ENCODE results near the gene NUSAP1. TPM values are rescaled to one million over a fixed set of nuclear protein-coding genes. Genes with fewer than 3 reads are reported as not detected.
A peak's percentile ranks its signal among the peaks of the same experiment; 100 is the strongest.
"Not testable (repeated sequence)": the region's sequence is repeated elsewhere in the genome, so short reads cannot be mapped to it uniquely, and the experiment has no call there.

NUSAP1 gene
- 15.9 and 27.6 TPM in 2 replicates for total RNA-seq
- polyA plus RNA-seq = 25.7 and 88.9 TPM in 2 replicates
- polyA plus RNA-seq (2012) = 17.7 and 60.0 TPM in 2 replicates
- 16.6 and 63.9 TPM in 2 replicates for polyA minus RNA-seq (ENCODE audit: low replicate concordance)

GRCh38 chr15:41332194-41333025, at the start of gene NUSAP1, which contains the start of gene OIP5:
Gene NUSAP1 (plus strand): TSS chr15:41332881. CDS start chr15:41332958, 77 bp downstream.
Gene OIP5 (minus strand): TSS chr15:41332591. CDS start chr15:41332561, 30 bp downstream.
- H3K9ac ChIP-seq (ENCODE audit: insufficient read depth, low read length) = peak within 1 kb of the TSS; percentile 65
- no peaks in the 10 kb centered on the region for H3K36me3 ChIP-seq (ENCODE audit: control insufficient read depth, insufficient read depth, low read length)
- H3K27me3 ChIP-seq (ENCODE audit: control insufficient read depth, insufficient read depth, low read length) = no peaks in the 10 kb centered on the region
- peak within 1 kb of the TSS; percentile 98 for H2AFZ ChIP-seq (ENCODE audit: low read length)
- H3K9me3 ChIP-seq (ENCODE audit: control insufficient read depth, insufficient read depth, low read depth, low read length) = no peaks in the 10 kb centered on the region
- TF ChIP-seq EZH2 (IDR thresholded peaks at IDR 0.05; ENCODE audit: low read length, missing control alignments) (no peak), CTCF (conservative IDR thresholded peaks at IDR 0.05 in 1 of 2, IDR thresholded peaks at IDR 0.05 in 1 of 2; ENCODE audit: low read depth in 1 of 2, low read length in 2 of 2) (peak in 1 of 2 donors; percentile 64)
- H3K27ac ChIP-seq (ENCODE audit: insufficient read depth, low read length) = peak within 1 kb of the TSS; percentile 71
- peak within 1 kb of the TSS; percentile 91 to 99 (median 98) for H3K4me3 ChIP-seq (replicated peaks in 1 of 4; ENCODE audit: control extremely low read depth in 1 of 4, insufficient read depth in 1 of 4, low read depth in 3 of 4, low read length in 4 of 4)
- peaks cover 35% of the 10 kb centered on the region for H3K79me2 ChIP-seq (ENCODE audit: control insufficient read depth, insufficient read depth, low read length)
- H4K20me1 ChIP-seq (ENCODE audit: control insufficient read depth, extremely low read depth, insufficient read depth, low read length) = no peaks in the 10 kb centered on the region
- no peaks in the 10 kb centered on the region for H3K4me1 ChIP-seq (ENCODE audit: control insufficient read depth, extremely low read depth, insufficient read depth, low read length)
- H3K4me2 ChIP-seq (ENCODE audit: extremely low read depth, insufficient read depth, low read length) = peak within 1 kb of the TSS; percentile 89
- peak; percentile 99 for DNase-seq (ENCODE audit: low read depth in 2 of 2)

GRCh38 chr15:41282980-41283652, 49.6 kb upstream of the NUSAP1 start:
- H3K36me3 ChIP-seq (ENCODE audit: control insufficient read depth, insufficient read depth, low read length) = peaks cover 12% of the 10 kb centered on the region
- not testable (repeated sequence) for H3K9ac ChIP-seq (ENCODE audit: insufficient read depth, low read length); H4K20me1 ChIP-seq (ENCODE audit: control insufficient read depth, extremely low read depth, insufficient read depth, low read length)

GRCh38 chr15:41283653-41284426, 48.8 kb upstream of the NUSAP1 start:
- H3K27ac ChIP-seq (ENCODE audit: insufficient read depth, low read length) = peak overlapping the region; percentile 75
- H3K27me3 ChIP-seq (ENCODE audit: control insufficient read depth, insufficient read depth, low read length) = no peaks in the 10 kb centered on the region
- peak overlapping the region; percentile 74 to 97 (median 88) for H3K4me3 ChIP-seq (replicated peaks in 1 of 4; ENCODE audit: control extremely low read depth in 1 of 4, insufficient read depth in 1 of 4, low read depth in 3 of 4, low read length in 4 of 4)
- H3K9me3 ChIP-seq (ENCODE audit: control insufficient read depth, insufficient read depth, low read depth, low read length) = no peaks in the 10 kb centered on the region
- peaks cover 11% of the 10 kb centered on the region for H3K4me1 ChIP-seq (ENCODE audit: control insufficient read depth, extremely low read depth, insufficient read depth, low read length)
- H2AFZ ChIP-seq (ENCODE audit: low read length) = peak overlapping the region; percentile 73
- H3K36me3 ChIP-seq (ENCODE audit: control insufficient read depth, insufficient read depth, low read length) = peaks cover 12% of the 10 kb centered on the region
- DNase-seq (ENCODE audit: low read depth in 2 of 2) = peak; percentile 99 to 100
- H4K20me1 ChIP-seq (ENCODE audit: control insufficient read depth, extremely low read depth, insufficient read depth, low read length) = no peaks in the 10 kb centered on the region
- H3K79me2 ChIP-seq (ENCODE audit: control insufficient read depth, insufficient read depth, low read length) = peaks cover 28% of the 10 kb centered on the region
- H3K9ac ChIP-seq (ENCODE audit: insufficient read depth, low read length) = peak overlapping the region; percentile 86
- TF ChIP-seq CTCF (conservative IDR thresholded peaks at IDR 0.05 in 1 of 2, IDR thresholded peaks at IDR 0.05 in 1 of 2; ENCODE audit: low read depth in 1 of 2, low read length in 2 of 2) = no peak
- H3K4me2 ChIP-seq (ENCODE audit: extremely low read depth, insufficient read depth, low read length) = peak overlapping the region; percentile 36

More at GRCh38 chr15:41282980-41283652, 49.6 kb upstream of the NUSAP1 start:
- H2AFZ ChIP-seq (ENCODE audit: low read length); DNase-seq (ENCODE audit: low read depth in 2 of 2); H3K4me2 ChIP-seq (ENCODE audit: extremely low read depth, insufficient read depth, low read length); H3K9me3 ChIP-seq (ENCODE audit: control insufficient read depth, insufficient read depth, low read depth, low read length); H3K27me3 ChIP-seq (ENCODE audit: control insufficient read depth, insufficient read depth, low read length): not testable (repeated sequence)
- H3K4me1 ChIP-seq (ENCODE audit: control insufficient read depth, extremely low read depth, insufficient read depth, low read length) = peaks cover 11% of the 10 kb centered on the region
- peaks cover 21% of the 10 kb centered on the region for H3K79me2 ChIP-seq (ENCODE audit: control insufficient read depth, insufficient read depth, low read length)
- H3K4me3 ChIP-seq (replicated peaks in 1 of 4; ENCODE audit: control extremely low read depth in 1 of 4, insufficient read depth in 1 of 4, low read depth in 3 of 4, low read length in 4 of 4) = peak overlapping the region in 2 of 4 experiments; percentile 31 to 90
- H3K27ac ChIP-seq (ENCODE audit: insufficient read depth, low read length) = peak overlapping the region; percentile 70
